HTERT RPE-1 (cell line): Measurements from ENCODE around the gene ESRRG.

Source experiments
- in situ Hi-C: fragments of 300-500 bp; cut with MboI; formaldehyde crosslinking; loops from 4 replicates; pipeline ENCODE4 v1.14.3; 2020; ENCODE audit warnings: low sequenced_read_pairs

Gene ESRRG

GRCh38 chr1:216457356-216457755 is 265.9 kb downstream of the ESRRG start:
- in situ Hi-C loops = no loop called here

- in situ Hi-C loops = no loop called here
These were observed 266.5 kb downstream of the ESRRG start for GRCh38 chr1:216456682-216457081.

DNA sequence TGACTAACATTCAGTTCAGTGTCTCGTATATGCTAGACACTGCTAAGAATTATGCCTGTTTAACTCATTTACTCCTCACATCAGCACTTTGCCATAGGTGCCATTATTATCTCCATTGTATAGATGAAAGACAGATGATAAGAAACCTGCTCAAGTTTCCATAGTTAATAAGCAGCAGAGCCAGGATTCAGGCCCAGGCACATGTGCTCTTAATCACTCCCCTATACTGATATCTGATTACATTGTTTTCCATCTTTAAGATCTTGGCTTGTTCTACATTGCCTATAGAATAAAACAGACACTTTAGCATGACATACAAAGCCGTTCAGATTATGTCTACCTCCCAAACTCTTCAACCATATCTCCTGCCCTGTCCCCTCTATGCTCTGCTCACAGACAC is 269.5 kb downstream of the ESRRG start:
- in situ Hi-C loops = no loop called here
